KG1 (cell line): ENCODE results near the gene TCEA3.
"Not testable (repeated sequence)": the region's sequence is repeated elsewhere in the genome, so short reads cannot be mapped to it uniquely, and the experiment has no call there.

Experiments
- DNase-seq: peaks from one replicate; lab custom pipeline; 2025; lab: John Stamatoyannopoulos, UW

TCEA3 gene

DNA sequence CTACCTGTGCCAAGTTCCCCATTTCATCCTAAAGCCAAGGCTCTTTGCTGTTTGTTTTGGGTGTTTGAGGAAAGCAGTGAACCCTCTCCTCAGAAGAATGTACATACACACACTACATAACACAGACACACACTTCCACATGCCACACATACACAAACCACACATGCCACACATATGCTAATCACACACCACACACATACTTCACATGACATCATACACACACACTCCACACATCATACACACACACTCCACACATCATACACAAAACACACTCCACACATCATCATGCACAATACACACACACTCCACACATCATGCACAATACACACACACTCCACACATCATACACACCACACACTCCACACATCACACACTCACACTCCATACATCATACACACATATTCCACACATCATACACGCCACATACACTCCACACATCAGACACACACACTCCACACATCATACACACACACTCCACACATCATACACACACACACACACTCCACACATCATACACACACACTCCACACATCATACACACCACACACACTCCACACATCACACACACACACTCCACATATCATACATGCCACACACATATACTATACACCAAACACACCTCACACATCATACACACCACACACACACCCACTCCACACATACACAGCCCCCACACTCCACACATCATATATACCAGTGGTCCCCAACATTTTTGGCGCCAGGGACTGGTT is 32.3 kb downstream of the TCEA3 start:
- no peak for DNase-seq

DNA sequence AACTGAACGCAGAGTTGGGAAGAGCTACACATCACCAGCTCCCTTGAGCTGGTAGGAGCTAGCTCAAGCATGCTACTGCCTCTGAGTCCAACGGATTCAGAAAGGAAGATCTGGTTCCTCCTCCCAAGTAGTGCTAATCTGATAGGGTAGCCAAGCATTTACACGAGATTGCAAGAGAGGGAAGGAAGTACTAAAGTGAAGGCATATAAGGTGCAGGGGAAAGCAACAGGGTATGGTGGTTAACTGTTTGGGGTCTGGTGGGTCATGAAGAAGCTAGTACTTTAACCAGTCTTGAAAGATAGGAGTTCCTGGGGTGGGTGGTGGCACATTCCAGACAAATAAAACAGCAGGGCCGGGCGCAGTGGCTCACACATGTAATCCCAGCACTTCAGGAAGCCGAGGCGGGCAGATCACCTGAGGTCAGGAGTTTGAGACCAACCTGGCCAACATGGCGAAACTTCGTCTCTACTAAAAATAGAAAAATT is 34.7 kb downstream of the TCEA3 start:
- DNase-seq: no peak

DNA sequence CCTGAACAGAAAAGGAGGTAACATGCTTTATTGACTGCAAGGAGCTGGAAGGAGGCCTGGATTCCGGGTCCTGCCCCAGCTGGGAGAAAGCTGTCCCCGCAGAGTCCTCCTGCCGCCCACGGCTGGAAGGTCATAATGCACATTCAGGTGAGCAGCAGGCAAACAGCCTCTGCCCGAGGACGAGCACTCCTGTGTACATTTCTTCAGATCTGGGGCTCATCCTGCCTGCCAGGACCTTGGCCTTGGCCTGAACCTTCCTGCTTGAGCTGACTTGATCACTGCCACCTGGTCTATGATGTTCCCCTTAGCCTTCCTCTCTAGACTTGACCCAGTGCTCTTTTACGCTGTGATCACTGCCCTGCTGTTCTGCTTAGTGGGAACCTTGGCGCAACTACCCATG is 37.1 kb downstream of the TCEA3 start:
- no peak for DNase-seq

DNA sequence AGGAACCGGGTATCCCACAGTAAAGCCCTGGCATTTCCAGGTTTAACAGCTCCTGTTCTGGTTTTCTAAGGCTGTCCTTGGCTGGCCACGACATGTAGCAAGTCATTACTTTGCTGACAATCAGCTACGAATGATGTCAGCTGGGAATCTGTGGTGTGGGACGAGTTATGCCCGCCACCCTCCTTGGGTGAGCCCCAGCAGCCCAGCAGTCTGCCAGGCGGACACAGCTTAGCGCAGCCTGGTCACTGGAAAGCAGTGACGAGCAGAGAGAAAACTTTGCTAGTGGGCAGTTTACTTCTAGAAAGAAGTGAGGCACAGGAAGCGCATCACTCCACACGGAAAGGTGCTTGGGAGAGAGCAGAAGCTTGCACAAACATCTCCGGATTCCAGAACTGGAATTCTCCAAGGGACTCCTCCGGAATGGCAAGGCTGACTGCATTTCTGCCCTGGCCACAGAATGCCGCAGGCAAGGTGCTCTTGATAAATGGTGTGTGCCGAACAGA is 39.4 kb downstream of the TCEA3 start:
- DNase-seq: no peak

DNA sequence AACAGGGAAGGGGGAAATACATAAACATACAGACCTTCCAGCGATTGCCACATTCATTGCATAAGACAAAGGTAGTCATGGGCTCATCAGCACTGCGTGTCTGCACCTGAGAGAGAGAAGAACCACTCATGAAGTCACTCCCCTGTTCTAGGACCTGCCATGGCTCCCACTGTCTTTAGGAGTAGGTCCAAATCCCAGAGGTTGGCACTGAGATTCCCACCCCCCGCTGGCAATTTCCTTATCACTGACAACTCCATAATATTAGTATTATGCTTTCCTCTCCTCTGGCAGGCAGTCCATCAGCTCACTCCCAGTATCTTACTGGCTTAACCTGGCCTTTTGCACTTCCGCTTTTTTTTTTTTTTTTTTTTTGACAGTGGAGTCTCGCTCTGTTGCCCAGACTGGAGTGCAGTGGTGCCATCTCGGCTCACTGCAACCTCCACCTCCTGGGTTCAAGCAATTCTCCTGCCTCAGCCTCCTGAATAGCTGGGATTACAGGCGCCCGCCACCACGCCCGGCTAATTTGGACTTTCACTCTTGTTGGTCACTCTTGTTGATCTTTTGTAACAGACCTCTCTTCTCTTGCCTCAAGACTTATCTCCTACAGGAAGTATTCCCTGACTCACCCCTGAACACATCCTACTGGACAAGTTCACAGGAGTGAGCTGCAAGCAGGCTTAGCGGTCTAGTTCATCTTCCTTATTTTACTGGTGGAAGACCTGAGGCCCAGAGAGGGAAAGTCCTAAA is 40.1 kb downstream of the TCEA3 start:
- no peak for DNase-seq

DNA sequence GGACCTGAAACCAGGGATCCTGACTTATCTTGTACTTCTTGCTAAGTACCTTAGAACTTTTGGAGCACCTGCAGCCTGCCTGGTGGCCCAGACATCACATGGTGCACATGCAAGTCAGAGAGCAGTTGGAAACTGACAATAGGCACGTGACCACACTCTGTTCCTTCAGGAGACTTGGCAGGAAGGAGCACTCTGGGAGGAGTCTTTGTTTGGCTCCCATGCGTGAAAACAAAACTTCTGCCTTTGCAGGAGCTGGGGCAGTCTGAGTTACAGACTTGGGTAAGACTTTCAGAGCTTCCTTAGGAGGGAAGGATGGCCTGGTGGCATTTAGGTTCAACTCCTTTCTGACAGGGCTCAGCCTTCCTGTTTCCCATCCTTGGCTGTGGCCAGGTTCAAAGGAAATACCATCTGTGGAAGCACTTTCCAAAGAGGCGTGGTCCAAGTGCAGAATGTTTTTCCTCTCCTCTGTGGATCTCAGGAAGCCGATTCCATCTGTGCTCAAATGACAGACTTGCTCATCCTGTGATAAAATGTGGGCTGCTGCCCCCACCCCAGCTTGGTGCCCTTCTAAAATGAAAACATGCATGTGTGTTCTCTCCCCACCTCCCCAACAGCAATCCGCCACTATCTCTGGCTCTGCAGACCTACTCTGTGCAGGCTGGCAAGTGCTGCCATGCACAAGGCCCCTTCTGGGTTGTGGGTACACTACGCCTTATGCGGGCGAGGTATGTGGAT is 40.8 kb downstream of the TCEA3 start:
- DNase-seq: no peak

DNA sequence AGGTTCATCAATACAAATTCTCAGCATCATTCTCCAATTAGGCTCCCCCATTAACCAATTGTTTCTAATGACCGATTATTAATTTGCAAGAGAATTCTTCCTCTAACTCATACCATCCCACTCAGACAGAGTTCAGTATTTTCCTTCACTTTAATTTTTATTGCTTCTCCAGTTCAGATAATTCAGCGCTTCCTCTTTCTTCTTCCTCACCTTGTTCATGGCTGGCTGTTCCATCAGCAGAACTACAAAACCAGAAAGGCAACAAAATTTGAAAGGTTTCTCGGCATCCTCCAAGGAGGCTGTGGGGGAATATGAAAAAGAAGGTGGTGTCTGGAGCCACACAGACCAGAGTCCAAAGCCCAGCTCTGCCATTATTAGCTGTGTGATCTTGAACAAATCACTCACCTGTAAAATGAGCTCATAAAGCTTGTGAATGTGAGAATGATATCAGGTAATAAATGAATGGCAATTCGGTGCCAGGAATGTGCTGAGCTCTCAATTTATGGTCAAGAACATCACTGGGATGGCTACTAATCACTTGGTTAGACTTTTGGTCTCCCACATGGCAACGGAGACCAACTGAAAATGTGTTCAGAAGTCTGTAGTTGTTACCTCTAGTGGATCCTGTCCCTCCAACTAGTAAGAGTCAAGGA is 43.2 kb downstream of the TCEA3 start:
- DNase-seq: no peak

DNA sequence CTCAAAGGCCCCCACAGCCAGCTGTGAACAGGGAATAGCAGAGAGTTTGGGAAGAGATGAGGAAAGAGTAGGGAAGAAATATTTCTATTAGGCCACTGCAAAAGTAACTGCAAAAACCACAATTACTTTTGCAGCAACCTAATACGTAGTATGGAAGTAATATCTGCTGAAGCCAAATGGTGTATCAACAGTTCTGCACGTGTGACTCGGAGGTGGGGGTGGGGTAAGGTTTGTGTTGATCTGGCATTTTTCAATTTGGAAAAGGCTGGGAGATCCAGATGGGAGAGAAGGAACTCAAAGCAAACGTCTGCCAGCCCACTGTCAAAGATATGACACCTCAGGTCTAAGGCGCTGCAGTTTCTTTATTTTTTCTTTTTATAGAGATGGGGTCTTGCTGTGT is 43.8 kb downstream of the TCEA3 start:
- DNase-seq: no peak

DNA sequence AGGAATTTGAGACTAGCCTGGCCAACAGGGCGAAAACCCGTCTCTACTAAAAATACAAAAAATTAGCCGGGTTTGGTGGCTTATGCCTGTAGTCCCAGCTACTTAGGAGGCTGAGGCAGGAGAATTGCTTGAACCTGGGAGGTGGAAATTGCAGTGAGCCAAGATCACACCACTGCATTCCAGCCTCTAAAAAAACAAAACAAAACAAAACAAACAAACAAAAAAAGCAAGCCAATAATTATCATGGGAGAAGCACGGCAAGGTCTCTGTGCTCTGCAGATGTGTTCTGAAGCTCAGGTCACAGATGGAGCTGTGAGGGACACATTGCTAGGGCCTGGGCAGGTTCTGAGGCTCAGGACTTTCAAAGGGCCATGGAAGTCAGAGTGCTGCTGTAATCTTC is 44.3 kb downstream of the TCEA3 start:
- DNase-seq: not testable (repeated sequence)

DNA sequence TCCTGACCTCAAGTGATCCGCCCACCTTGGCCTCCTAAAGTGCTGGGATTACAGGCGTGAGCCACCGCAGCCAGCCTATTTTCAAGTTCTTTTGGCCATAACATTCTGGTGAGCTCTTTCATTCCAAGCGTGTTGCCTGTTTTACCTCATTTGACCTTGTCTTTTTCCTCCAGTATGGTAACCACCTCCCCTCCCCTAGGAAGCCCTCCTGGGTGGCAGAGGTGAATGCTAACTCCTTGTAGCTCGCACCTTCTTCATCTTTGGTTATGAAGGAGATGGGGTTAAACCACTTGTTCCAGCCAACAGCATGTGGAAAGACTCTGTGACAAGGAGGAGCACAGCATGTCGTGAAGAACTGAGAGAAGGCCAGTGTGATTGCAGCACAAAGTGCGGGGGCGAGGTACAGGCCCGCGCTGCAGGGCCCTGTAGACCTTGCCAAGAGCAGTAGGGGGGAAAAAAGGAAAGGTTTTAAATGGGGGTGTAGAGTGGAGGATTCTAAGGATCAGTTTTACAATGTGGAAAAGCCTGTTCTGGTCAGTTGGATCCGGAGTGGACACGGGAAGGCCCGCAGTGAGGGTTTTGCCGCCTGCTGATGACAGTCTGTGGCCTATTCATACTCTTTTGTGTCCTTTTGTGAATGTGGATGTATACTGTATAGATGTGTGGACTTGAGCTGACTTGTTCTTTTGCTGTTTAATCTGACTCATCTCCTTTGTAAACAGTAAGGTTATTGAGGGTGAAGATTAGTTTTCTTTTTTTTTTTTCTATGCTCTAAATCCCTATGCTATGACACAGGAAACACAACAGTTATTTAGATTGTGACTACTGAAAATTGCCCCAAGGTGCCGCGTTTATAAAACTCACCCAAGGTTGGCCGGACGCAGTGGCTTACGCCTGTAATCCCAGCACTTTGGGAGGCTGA is 47.4 kb downstream of the TCEA3 start:
- no peak for DNase-seq

DNA sequence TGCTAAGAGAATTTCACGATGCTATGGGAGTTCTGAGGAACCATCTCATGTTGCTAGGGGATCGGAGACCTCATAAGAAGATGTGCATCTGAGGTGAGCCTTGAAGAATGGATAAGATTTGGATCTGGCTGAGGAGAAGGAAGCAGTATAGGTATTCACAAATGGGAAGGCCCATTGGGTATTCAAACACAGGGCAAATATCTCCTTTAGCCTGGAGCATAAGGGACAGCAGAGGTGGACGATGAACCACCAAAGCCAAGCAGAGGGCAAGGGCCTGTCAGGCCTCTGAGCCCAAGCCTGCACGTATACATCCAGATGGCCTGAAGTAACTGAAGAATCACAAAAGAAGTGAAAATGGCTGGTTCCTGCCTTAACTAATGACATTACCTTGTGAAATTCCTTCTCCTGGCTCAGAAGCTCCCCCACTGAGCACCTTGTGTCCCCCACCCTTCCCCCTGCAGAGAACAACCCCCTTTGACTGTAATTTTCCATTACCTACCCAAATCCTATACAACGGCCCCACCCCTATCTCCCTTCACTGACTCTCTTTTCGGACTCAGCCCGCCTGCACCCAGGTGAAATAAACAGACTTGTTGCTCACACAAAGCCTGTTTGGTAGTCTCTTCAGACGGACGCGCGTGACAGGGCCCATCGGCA is 50.3 kb downstream of the TCEA3 start:
- DNase-seq: not testable (repeated sequence)

DNA sequence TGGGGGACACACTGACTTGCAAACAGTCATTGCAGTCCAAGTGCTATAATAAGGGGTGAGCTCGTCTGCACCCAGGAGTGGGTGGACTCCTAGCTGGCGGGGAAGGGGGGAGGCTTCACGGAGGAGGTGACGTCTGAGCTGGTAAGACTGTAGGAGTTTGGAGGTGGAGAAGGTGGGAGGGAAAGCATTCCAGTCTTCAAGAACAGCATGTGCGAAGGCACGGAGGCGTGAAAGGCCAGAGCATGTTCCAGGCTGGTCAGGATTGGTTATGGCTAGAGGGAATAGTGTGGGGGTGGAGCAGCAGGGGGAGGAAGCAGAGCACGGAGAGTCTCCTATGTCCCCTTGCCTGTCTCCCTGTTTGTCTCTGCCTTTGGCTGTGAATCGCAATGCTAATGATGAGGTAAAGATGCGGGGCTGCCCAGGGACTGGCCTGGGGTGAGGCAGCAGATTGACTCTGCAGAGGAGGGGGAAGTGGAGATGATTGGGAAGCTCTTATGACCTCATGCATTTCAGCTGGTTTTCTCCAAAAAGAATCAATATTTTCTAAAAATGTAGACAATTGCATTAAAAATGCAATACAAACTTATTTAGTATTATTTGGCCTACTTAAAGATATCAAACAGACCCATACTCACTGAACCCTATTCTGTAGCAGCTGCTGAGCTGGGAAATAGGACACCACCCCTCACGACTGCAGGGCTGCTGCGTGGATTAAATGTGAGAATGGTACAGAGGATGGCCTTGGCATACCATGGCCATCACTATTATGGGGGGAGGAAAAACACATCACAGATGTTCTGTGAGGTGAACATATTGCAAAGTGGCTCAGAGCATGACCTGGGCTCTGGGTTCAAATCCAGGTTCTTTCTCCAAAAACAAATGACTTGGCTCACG is 52.3 kb downstream of the TCEA3 start:
- no peak for DNase-seq

DNA sequence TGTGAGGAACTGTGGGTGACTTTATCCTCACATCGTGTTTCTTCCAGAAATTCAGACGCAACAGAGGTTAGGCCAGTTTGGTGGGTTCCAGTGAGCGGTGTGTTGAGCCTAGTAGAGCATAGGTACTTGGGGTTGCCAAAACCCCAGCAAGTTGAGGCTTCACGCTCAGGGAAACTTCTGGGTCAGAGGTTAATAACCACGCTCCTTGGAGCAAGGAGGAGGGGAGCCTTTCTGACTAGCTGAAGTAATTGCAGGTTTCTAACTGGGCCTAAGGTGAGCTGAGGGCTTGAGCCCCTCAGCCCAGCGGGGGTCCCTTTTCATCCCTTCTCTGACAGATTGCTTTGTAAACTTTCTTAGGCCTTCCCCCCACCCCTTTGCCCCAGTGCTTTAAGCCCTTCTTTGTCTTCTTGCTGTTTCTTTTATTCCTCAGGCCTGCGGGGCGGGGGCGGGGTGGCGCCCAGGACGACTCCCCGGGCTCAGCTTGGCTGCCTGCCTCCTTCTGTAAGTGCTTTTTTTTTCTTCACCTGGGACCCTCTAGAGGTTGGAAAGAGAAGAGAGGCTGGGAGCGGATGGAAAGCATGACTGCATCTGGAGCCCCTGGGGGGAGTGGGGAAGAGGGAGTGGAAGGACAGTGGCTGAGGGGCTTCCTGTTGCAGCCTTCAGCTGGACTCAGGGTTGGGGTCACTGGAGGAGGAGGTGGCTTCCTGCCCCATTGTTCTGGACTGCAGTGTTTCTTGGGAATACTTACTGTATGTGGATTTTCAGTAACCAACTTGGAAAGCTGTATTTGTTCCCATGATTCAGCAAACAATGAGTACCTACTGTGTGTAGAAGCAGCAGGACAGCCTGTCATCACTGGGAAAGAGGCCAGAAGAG is 53.6 kb downstream of the TCEA3 start:
- DNase-seq: no peak

DNA sequence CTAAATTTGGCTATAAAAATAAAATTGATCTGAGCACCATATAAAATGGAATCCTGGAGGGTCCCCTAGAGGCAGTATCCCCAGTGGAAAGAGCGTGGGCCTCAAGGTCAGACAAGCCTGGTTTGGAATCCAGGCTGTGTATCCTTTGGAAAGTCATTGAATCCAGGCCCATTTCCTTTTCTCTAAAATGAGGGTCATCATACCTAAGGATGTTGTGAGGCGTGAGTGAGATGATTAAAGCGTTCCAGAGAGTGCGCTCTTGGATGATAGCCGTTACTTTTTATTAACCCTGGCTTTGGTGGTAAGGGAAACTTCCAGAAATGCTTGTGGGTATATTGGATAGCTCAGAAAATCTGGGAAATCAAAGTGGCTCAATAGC is 54.2 kb downstream of the TCEA3 start:
- DNase-seq: no peak

DNA sequence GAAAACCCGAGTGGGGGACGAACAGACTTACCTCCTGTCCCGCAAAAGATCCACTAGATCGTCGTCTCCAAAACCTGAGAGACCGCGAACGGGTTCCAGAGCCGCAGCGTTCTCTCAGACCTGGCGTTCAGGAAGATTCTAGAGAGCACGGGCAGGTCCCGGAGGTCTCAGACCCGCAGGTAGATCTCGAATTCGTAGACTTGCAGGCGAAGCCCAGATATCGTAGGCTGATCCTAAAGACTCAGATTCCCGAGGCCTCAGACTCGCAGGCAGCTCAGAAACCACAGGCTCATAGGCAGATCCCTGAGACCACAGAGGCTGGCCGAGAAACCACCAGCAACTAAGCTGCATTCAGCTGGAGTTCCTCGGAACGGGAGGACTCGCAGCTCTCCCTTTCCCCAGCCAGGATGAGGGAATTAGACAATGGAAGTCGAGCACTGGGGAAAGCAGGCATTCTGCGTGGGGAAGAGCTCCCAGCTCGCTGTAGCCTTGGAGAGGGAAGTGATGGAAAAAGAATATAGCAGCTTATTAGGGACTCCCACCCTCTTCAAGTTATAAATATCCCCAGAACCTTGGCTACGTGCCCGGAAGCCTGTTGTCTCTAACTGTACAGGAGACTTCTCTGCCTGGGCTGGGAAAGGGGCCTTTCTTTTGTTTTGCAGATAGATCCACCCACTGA is 55.1 kb downstream of the TCEA3 start, which contains the start of gene ZNF436:
TSS of gene ZNF436 (minus strand) at position 502 of the 679 bp plus-strand sequence. CDS start 1,831 bp downstream, outside the sequence.
- peak; percentile 78 for DNase-seq

DNA sequence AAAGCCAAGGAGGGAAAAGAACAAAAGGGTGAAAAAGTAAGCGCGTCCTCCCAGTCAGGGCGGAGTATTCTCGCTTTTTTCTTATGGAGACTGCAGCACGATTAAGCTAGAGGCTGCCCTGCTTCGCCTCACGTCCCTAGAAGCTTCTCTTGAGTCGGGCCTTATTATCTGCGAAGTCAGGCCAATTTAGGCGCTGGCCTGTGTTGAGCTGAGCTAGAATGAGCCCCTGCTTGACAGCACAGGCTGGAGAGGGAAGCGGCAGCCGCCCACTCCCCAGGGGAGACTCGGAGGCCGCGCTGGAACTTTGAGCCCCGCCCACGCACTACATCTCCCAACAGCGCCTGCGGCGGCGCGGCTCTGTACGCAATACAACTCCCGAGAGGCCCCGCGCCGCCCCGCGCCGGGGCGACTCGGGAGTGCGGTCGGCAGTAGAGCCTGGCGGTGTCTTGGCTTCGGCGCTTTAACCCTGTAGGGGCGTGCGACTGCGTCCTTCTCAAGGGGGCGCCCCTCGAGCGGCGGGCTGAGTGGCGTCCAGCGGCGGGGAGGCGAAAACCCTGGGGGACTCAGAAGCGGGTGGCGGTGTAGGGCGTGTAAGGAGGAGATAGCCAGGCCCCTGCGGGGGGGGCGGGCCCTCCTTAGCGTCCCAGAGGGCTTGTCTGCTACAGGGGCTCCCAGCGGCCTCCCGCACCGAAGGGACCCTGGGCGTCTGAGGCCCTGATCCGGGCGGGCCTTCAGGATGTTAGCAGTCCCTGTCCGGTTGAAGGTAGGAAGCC is 55.8 kb downstream of the TCEA3 start:
- peak; percentile 90 for DNase-seq
